WTC11 (cell line): Measurements from ENCODE around the gene PSMA4. TPM values are rescaled to one million over a fixed set of nuclear protein-coding genes. Genes with fewer than 3 reads are reported as not detected.

Experiments used
- ATAC-seq: fragments of 200-7000 bp; cut with Tn5 transposase; 2 replicates; pipeline ENCODE4 v1.10.0; 2021; ENCODE audit warnings: mild to moderate bottlenecking, moderate library complexity
- CTCF ChIA-PET: fragments of 300-600 bp; sonication (Branson Sonifier 250); formaldehyde crosslinking; loops from one replicate; lab custom pipeline; 2021; ENCODE audit warnings: antibody characterized with exemption; lab: Charles Lee
- POLR2A ChIA-PET: fragments of 350-600 bp; sonication (Branson Sonifier 250); formaldehyde crosslinking; loops from one replicate; lab custom pipeline; 2021; ENCODE audit warnings: antibody characterized with exemption; lab: Charles Lee
- DNase-seq: peaks from one replicate; pipeline ENCODE4 v3.0.0; 2021; ENCODE audit warnings: low spot score
- H3K27ac Mint-ChIP-seq: 2 replicates; pipeline ENCODE4 v1.8.0; 2021; ENCODE audit warnings: mixed read lengths
- H3K27me3 Mint-ChIP-seq: 2 replicates; pipeline ENCODE4 v1.8.0; 2021; ENCODE audit warnings: low read depth, mild to moderate bottlenecking, moderate library complexity, mixed read lengths
- H3K36me3 Mint-ChIP-seq: 2 replicates; pipeline ENCODE4 v1.8.0; 2021; ENCODE audit warnings: mixed read lengths
- H3K4me1 Mint-ChIP-seq: 2 replicates; pipeline ENCODE4 v1.8.0; 2022; ENCODE audit warnings: mixed read lengths
- H3K4me3 Mint-ChIP-seq: 2 replicates; pipeline ENCODE4 v1.8.0; 2021; ENCODE audit warnings: mild to moderate bottlenecking, moderate library complexity, mixed read lengths
- H3K9me3 Mint-ChIP-seq: 2 replicates; pipeline ENCODE4 v1.8.0; 2021; ENCODE audit warnings: mixed read lengths
- ATF1 ChIP-seq: sonication (generic); formaldehyde crosslinking; IDR thresholded peaks from 2 replicates; pipeline ENCODE4 v1.8.1; 2023; ENCODE audit warnings: mild to moderate bottlenecking, moderate library complexity, missing genetic modification reagents
- ELF4 ChIP-seq: sonication (generic); formaldehyde crosslinking; IDR thresholded peaks from 2 replicates; pipeline ENCODE4 v1.8.1; 2022; ENCODE audit warnings: low read depth, mild to moderate bottlenecking, moderate library complexity, missing genetic modification reagents
- FOXK1 ChIP-seq: sonication (generic); formaldehyde crosslinking; IDR thresholded peaks from 2 replicates; pipeline ENCODE4 v1.8.0; 2022; ENCODE audit warnings: mild to moderate bottlenecking, moderate library complexity, missing genetic modification reagents
- FOXP1 ChIP-seq: sonication (generic); formaldehyde crosslinking; IDR thresholded peaks from 2 replicates; pipeline ENCODE4 v1.8.0; 2022; ENCODE audit warnings: missing genetic modification reagents, mild to moderate bottlenecking, moderate library complexity, borderline replicate concordance
- GRHL2 ChIP-seq: fragments of 250-450 bp; sonication (Bioruptor Pico); IDR thresholded peaks from 2 replicates; pipeline ENCODE4 v1.8.0; 2022; ENCODE audit warnings: mild to moderate bottlenecking, moderate library complexity; ENCODE audit not compliant: insufficient replicate concordance, severe bottlenecking
- JUN ChIP-seq: sonication (generic); formaldehyde crosslinking; IDR thresholded peaks from 2 replicates; pipeline ENCODE4 v1.8.0; 2023; ENCODE audit warnings: mild to moderate bottlenecking, missing genetic modification reagents
- KAT7 ChIP-seq: sonication (generic); formaldehyde crosslinking; IDR thresholded peaks from 2 replicates; pipeline ENCODE4 v1.8.1; 2023; ENCODE audit warnings: missing genetic modification reagents, mild to moderate bottlenecking, borderline replicate concordance
- MYBL2 ChIP-seq: sonication (generic); formaldehyde crosslinking; IDR thresholded peaks from 2 replicates; pipeline ENCODE4 v1.8.1; 2023; ENCODE audit warnings: mild to moderate bottlenecking, moderate library complexity, missing genetic modification reagents
- PRRX2 ChIP-seq: fragments of 250-450 bp; sonication (Bioruptor Pico); IDR thresholded peaks from 2 replicates; pipeline ENCODE4 v1.8.0; 2021; ENCODE audit warnings: mild to moderate bottlenecking
- RORB ChIP-seq: fragments of 250-450 bp; sonication (Bioruptor Pico); IDR thresholded peaks from 2 replicates; pipeline ENCODE4 v1.9.0; 2021; ENCODE audit warnings: mild to moderate bottlenecking
- TCF7 ChIP-seq: sonication (generic); formaldehyde crosslinking; IDR thresholded peaks from 2 replicates; pipeline ENCODE4 v1.8.0; 2022; ENCODE audit warnings: mild to moderate bottlenecking, low read depth, missing genetic modification reagents, moderate library complexity
- TEAD4 ChIP-seq: sonication (generic); formaldehyde crosslinking; IDR thresholded peaks from 2 replicates; pipeline ENCODE4 v1.8.0; 2022; ENCODE audit warnings: mild to moderate bottlenecking, missing genetic modification reagents
- ZNF317 ChIP-seq: sonication (generic); formaldehyde crosslinking; IDR thresholded peaks from 2 replicates; pipeline ENCODE4 v1.8.1; 2023; ENCODE audit warnings: low read depth, mild to moderate bottlenecking, moderate library complexity, missing genetic modification reagents, borderline replicate concordance
- ZNF423 ChIP-seq: fragments of 250-450 bp; sonication (Bioruptor Pico); IDR thresholded peaks from 2 replicates; pipeline ENCODE4 v2.1.2; 2022; ENCODE audit warnings: mild to moderate bottlenecking, moderate library complexity
- ZNF671 ChIP-seq: fragments of 250-450 bp; sonication (Bioruptor Pico); IDR thresholded peaks from 2 replicates; pipeline ENCODE4 v1.8.0; 2021; ENCODE audit warnings: mild to moderate bottlenecking
- total RNA-seq: library from RNA; stranded (reverse); gene quantifications from 3 replicates; pipeline ENCODE4 v1.2.3, GENCODE V29; 2021
- TF ChIP-seq, protein P1 (sequence below): sonication (generic); formaldehyde crosslinking; IDR thresholded peaks from 2 replicates; pipeline ENCODE4 v1.8.1; 2022; ENCODE audit warnings: mild to moderate bottlenecking, missing genetic modification reagents, moderate library complexity, borderline replicate concordance
- TF ChIP-seq, protein P2 (sequence below): fragments of 250-450 bp; sonication (Bioruptor Pico); IDR thresholded peaks from 2 replicates; pipeline ENCODE4 v1.9.0; 2021; ENCODE audit warnings: mild to moderate bottlenecking
- TF ChIP-seq, protein P3 (sequence below): sonication (generic); formaldehyde crosslinking; IDR thresholded peaks from 2 replicates; pipeline ENCODE4 v1.8.1; 2023; ENCODE audit warnings: mild to moderate bottlenecking, missing genetic modification reagents, borderline replicate concordance
- TF ChIP-seq, protein P4 (sequence below): sonication (generic); formaldehyde crosslinking; IDR thresholded peaks from 2 replicates; pipeline ENCODE4 v1.8.0; 2022; ENCODE audit warnings: missing genetic modification reagents
- TF ChIP-seq, protein P5 (sequence below): sonication (generic); formaldehyde crosslinking; IDR thresholded peaks from 2 replicates; pipeline ENCODE4 v1.8.1; 2023; ENCODE audit warnings: mild to moderate bottlenecking, moderate library complexity, missing genetic modification reagents

PSMA4 gene
- total RNA-seq, 1 experiment from 2014 or later: 281 TPM

DNA sequence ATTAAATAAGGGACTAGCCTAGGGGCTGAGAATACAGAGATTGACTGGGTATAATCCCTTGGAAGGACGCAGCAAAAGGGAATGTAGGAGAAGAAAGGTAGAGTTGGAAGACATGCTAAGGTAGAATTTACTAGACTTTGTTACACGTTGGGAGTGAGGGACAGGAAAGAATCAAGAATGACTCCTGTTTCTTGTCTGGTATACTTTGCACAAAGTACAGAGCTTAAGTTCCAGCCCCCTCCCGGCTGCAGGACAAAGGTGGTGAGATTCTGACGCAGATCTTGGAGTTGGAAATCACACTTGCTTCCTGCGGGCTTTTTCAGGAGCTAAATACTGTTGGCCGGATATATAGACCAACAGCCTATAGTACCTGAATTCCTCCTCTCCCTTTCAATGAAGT, 32.0 kb upstream of the PSMA4 start:
- H3K9me3 Mint-ChIP-seq: peaks cover 14% of the 10 kb centered on the region
- TF ChIP-seq FOXK1 (no peak), MYBL2 (CRISPR knock-in tag) (no peak), TEAD4 (CRISPR knock-in tag) (no peak), FOXP1 (no peak), ATF1 (CRISPR knock-in tag) (no peak), ZNF423 (no peak), ZNF671 (CRISPR knock-in tag) (no peak), TCF7 (CRISPR knock-in tag) (no peak), ELF4 (CRISPR knock-in tag) (no peak), PRRX2 (CRISPR knock-in tag) (no peak), JUN (no peak), RORB (no peak), GRHL2 (no peak), ZNF317 (CRISPR knock-in tag) (no peak), KAT7 (CRISPR knock-in tag) (no peak)
- TF ChIP-seq, protein P1, sequence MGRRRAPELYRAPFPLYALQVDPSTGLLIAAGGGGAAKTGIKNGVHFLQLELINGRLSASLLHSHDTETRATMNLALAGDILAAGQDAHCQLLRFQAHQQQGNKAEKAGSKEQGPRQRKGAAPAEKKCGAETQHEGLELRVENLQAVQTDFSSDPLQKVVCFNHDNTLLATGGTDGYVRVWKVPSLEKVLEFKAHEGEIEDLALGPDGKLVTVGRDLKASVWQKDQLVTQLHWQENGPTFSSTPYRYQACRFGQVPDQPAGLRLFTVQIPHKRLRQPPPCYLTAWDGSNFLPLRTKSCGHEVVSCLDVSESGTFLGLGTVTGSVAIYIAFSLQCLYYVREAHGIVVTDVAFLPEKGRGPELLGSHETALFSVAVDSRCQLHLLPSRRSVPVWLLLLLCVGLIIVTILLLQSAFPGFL (CRISPR knock-in tag): no peak
- TF ChIP-seq, protein P2, sequence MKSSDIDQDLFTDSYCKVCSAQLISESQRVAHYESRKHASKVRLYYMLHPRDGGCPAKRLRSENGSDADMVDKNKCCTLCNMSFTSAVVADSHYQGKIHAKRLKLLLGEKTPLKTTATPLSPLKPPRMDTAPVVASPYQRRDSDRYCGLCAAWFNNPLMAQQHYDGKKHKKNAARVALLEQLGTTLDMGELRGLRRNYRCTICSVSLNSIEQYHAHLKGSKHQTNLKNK (CRISPR knock-in tag): no peak
- TF ChIP-seq, protein P3, sequence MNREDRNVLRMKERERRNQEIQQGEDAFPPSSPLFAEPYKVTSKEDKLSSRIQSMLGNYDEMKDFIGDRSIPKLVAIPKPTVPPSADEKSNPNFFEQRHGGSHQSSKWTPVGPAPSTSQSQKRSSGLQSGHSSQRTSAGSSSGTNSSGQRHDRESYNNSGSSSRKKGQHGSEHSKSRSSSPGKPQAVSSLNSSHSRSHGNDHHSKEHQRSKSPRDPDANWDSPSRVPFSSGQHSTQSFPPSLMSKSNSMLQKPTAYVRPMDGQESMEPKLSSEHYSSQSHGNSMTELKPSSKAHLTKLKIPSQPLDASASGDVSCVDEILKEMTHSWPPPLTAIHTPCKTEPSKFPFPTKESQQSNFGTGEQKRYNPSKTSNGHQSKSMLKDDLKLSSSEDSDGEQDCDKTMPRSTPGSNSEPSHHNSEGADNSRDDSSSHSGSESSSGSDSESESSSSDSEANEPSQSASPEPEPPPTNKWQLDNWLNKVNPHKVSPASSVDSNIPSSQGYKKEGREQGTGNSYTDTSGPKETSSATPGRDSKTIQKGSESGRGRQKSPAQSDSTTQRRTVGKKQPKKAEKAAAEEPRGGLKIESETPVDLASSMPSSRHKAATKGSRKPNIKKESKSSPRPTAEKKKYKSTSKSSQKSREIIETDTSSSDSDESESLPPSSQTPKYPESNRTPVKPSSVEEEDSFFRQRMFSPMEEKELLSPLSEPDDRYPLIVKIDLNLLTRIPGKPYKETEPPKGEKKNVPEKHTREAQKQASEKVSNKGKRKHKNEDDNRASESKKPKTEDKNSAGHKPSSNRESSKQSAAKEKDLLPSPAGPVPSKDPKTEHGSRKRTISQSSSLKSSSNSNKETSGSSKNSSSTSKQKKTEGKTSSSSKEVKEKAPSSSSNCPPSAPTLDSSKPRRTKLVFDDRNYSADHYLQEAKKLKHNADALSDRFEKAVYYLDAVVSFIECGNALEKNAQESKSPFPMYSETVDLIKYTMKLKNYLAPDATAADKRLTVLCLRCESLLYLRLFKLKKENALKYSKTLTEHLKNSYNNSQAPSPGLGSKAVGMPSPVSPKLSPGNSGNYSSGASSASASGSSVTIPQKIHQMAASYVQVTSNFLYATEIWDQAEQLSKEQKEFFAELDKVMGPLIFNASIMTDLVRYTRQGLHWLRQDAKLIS (CRISPR knock-in tag): no peak
- TF ChIP-seq, protein P4, sequence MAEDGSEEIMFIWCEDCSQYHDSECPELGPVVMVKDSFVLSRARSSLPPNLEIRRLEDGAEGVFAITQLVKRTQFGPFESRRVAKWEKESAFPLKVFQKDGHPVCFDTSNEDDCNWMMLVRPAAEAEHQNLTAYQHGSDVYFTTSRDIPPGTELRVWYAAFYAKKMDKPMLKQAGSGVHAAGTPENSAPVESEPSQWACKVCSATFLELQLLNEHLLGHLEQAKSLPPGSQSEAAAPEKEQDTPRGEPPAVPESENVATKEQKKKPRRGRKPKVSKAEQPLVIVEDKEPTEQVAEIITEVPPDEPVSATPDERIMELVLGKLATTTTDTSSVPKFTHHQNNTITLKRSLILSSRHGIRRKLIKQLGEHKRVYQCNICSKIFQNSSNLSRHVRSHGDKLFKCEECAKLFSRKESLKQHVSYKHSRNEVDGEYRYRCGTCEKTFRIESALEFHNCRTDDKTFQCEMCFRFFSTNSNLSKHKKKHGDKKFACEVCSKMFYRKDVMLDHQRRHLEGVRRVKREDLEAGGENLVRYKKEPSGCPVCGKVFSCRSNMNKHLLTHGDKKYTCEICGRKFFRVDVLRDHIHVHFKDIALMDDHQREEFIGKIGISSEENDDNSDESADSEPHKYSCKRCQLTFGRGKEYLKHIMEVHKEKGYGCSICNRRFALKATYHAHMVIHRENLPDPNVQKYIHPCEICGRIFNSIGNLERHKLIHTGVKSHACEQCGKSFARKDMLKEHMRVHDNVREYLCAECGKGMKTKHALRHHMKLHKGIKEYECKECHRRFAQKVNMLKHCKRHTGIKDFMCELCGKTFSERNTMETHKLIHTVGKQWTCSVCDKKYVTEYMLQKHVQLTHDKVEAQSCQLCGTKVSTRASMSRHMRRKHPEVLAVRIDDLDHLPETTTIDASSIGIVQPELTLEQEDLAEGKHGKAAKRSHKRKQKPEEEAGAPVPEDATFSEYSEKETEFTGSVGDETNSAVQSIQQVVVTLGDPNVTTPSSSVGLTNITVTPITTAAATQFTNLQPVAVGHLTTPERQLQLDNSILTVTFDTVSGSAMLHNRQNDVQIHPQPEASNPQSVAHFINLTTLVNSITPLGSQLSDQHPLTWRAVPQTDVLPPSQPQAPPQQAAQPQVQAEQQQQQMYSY (CRISPR knock-in tag): no peak
- TF ChIP-seq, protein P5, sequence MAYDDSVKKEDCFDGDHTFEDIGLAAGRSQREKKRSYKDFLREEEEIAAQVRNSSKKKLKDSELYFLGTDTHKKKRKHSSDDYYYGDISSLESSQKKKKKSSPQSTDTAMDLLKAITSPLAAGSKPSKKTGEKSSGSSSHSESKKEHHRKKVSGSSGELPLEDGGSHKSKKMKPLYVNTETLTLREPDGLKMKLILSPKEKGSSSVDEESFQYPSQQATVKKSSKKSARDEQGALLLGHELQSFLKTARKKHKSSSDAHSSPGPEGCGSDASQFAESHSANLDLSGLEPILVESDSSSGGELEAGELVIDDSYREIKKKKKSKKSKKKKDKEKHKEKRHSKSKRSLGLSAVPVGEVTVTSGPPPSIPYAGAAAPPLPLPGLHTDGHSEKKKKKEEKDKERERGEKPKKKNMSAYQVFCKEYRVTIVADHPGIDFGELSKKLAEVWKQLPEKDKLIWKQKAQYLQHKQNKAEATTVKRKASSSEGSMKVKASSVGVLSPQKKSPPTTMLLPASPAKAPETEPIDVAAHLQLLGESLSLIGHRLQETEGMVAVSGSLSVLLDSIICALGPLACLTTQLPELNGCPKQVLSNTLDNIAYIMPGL (CRISPR knock-in tag): no peak
- TF ChIP-seq, all 79 proteins: peak for 0
- CTCF ChIA-PET: interaction anchor here (1.0 to 1.3 kb wide), 5 partner anchors 26 to 85 kb away, joined by 3 to 10 read pairs (median 3); partner anchors contain the start of gene PSMA4
- Mint-ChIP-seq H3K27ac (no peak overlapping the region), H3K4me1 (peaks cover 7% of the 10 kb centered on the region), H3K4me3 (peak overlapping the region; percentile 90), H3K36me3 (no peaks in the 10 kb centered on the region), H3K27me3 (peaks cover 30% of the 10 kb centered on the region)
- POLR2A ChIA-PET: interaction anchor here (1.9 kb wide), 1 partner anchor 57 kb away, joined by 7 read pairs; the partner anchor contains the start of gene CHRNA5
- DNase-seq (no peak), ATAC-seq (no peak)
